Activated T-cell treated with anti-CD3 and anti-CD28 coated beads, Interleukin-2, amount 50 U/mL, for 1 hour (primary cell): ENCODE data around the gene ANXA11.
"Not testable (repeated sequence)": the region's sequence is repeated elsewhere in the genome, so short reads cannot be mapped to it uniquely, and the experiment has no call there.

ENCODE experiments used
- DNase-seq: peaks from one replicate; pipeline ENCODE4 v3.0.0-alpha.2; 2020

The ANXA11 gene

DNA sequence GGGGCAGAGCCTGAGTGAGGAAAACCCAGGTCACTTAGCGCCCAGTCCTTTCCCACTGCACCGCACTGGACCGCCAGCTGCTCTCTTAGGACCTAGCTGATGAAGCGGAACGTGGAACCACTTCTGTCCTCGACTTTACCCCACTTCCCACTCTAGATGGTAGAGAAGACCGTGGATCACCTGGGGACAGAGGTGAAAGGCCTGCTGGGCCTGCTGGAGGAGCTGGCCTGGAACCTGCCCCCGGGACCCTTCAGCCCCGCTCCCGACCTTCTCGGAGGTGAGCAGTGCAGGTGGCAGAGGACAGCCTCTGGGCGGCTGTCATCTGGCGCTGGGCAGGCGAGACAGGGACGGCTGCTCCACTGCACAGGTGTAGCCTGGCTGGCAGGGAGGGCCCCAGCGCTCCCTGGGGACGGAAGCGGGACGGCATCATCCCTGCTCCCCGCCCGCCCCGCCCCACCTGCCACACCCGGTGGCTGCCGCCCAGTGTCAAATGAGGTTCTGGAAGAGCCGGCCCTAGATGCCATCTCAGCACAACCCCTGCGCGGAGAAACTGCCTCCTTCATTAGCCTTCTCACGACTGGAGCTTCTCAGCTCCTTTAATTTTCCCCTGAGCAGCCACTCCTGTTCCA is 61.2 kb downstream of the ANXA11 start:
- peak; percentile 58 for DNase-seq

DNA sequence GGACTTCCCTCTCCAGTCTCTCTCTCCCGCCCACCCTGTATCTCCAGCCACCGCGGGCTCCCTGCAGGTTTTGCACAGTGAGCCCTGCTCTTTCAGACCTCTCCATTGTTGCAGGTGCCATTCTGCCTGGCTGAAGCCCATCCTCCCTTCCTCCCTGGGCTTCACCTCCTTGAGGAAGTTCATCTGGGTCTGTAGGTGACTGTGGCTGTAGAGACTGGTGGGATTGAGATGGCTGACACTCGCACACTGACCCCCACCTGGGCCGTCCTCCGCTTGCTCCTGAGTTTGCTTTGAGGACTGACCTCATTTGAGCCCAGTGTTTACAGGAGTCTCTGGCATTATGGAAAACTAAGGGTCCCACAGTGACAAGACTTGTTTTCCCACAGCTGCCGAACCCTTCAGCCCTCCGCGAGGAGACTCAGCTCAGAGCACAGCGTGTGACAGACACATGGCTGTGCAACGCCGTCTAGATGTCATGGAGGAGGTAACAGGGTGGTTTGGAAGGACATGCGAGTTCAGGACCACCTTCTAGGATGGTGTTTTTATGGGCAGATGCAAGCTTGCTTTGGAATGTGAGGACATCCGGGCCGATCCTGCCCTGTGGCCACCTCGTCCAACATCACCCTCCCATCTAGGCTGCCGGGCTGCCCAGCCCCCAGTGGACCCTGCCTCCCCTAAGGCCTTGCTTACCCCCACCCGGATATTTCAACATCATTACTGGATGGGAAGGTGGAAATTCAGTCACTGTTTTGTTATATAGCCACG is 63.5 kb downstream of the ANXA11 start:
- DNase-seq, result no peak

DNA sequence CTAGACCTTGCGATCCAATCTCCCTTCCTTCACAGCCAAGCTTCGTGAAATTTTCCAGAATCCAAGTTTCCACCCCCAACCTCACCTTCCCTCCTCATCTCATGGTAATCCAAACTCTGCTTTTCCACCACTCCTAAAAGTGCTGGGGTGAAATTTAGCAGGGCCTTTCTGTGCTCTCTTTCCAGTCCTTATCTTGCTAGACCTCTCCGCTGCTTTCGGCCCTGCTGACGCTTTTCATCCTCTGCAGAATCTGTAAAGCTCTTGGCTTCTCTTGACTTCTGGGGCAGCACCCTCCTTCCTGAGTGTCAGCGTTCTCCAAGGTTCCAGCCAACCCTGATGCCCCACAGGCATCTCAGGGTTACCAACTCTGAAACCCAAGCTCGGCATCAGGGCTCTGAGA is 65.1 kb downstream of the ANXA11 start:
- no peak for DNase-seq

DNA sequence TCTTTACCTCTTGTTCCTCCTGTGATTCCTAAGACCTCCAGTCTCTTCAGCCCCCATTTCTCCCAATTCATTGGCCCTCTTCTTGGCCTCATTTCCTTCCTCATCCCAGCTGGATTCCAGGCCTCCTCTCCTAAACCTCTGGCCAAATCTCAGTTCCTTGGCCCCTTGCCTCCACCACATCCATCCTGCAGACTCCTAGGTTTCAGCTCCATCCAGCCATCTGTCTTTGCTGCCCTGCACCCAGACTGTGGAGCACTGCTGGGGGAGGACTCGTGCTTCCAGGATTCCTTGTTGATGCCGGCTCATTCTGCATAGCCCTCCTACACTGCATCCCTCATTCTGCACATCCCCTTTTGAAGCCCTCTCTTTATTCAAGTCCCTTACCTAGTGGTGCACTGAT is 66.1 kb downstream of the ANXA11 start:
- DNase-seq, result no peak

DNA sequence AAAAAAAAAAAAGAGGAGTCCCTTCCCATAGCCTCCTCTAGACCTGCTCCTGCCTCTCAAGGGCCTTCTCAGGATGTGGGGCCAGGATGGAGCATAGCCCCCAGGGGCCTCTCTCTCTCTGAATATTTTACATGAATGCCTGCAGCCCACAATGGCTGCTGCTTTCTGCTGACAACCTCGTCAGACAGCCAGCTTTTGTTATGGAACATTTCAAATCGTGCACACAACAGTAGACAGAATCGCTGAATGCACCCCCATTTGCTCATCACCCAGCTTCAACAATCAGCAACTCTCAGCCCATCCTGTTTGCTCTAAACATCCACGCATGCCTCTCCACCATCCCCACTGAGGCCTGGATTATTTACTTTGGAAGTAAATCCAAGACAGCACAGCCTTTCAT is 67.4 kb downstream of the ANXA11 start:
- DNase-seq, result no peak

DNA sequence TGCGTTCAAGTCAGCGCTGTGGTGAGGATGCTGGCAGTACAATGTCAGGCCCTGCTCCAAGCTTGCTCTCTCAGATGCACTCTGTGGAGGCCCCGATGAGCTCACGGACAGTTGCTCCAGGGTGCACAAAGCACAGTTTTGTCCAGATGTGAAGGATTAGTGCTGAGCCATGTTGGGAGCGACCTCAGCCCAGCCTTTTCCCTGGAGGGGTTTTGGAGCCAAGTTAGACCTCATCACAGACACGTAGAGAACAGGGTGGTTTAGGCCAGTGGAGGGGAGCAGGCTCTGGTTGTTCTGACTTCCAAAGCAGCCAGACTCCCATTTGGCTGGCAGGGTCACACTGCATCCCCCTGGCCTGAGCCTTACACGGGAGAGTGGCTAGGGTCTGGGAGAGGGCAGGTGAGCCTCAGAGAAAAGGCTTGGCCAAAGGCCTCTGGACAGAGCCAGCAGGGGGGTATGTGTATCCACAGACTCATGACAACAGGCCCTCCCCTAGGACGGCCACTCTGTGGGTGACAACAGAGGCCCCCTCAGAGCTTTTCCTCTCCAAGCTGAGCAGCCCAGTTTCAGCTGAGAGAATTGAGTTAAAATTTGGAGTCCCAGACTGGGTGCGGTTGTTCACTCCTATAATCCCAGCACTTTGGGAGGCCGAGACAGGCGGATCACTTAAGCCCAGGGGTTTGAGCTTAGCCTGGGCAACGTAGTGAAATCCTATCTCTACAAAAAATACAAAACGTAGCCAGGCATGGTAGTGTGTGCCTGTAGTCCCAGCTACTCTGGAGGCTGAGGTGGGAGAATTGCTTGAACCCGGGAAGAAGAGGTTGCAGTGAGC is 68.1 kb downstream of the ANXA11 start:
- no peak for DNase-seq

DNA sequence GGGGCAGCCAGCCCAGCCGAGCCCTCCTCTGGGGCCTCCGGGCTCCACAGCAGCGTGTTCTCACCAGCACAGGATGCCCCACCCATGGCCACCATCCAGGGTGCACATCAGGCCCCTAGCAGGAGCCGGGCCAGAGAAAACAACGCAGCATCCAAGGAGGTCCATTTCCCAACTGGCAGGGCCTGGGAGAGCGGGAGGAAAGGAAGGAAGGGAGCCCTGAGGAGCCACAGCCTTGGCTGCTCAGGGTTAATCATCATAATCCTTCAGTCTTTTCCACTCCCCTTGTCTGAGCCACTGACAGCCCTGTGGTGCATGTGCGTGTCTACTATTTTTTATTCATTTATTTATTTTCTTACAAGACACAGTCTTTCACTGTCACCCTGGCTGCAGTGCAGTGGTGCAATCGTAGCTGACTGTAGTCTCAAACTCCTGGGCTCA is 69.2 kb downstream of the ANXA11 start:
- no peak for DNase-seq

DNA sequence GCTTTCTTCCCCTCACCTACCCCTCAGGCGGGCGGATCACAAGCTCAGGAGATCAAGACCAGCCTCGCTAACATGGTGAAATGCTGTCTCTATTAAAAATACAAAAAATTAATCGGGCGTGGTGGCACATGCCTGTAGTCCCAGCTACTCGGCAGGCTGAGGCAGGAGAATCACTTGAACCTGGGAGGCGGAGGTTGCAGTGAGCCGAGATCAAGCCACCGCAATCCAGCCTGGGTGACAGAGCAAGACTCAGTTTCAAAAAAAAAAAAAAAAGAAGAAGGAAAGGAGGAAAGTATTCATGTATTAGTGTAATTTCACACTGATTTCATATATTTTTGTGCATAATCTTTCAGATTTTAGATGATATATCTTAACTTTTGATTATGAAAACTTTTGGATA is 71.7 kb downstream of the ANXA11 start:
- DNase-seq, result not testable (repeated sequence)

DNA sequence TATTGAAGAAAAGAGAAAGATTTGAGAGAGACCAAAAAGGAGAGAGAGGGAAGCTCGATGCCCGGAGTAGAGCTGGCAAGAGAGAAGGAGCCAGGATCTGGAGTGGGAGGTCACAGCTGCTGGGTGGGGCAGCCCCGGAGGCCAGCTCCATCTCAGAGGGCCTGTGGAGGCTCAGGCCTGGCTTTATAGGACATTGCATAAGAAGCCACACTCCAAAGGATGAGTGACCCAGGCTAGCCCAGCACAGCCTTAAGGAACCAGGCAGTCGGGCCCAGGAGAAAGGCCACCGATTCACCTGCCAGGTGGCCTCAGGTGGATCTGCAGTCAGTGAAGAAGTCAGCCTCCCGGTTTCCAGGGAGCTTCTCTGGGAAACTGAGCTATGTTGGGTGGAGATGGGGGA is 72.1 kb downstream of the ANXA11 start:
- no peak for DNase-seq

DNA sequence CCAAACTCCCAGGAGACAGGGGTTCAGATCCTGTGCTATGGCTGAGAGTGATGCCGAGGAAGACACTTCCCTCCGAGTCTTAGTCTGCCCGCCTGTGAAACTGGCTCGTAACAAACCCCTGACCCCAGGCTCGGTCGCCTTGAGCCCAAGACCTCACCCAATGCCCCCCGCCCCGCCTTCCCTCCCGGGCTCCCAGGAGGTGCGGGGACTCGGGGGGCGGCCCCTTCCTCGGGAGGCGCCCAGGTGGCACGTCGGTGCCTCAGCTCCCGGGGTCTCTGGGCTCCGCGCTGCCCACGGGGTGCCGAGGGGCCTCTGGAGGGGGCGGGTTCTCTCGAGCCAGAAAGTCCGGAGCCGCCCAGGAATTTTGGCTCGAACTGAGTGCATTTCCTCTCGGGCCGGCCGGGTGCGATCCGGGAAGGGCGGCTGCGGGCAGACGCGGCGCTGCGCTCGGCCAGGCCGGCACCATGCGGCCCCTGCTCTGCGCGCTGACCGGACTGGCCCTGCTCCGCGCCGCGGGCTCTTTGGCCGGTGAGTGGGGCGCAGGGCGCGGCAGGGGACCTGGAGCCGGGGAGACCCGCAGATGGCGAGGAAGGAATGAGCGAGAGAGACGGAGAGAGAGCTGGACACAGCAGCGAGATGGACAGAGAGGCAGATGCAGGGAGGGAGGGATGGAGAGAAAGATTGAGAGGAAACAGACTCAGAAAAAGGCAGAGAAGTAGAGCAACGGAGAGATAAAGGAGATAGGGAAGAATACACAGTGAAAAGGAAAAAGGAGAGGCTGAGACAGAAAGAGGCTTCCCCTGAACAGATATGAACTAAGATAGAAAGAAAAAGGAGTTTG is 72.8 kb downstream of the ANXA11 start, which contains the start of gene PLAC9:
Gene PLAC9, plus strand, starts transcription at position 432 of the 841 bp plus-strand sequence. Its CDS starts 33 bp downstream, at position 465.
- DNase-seq, result no peak

DNA sequence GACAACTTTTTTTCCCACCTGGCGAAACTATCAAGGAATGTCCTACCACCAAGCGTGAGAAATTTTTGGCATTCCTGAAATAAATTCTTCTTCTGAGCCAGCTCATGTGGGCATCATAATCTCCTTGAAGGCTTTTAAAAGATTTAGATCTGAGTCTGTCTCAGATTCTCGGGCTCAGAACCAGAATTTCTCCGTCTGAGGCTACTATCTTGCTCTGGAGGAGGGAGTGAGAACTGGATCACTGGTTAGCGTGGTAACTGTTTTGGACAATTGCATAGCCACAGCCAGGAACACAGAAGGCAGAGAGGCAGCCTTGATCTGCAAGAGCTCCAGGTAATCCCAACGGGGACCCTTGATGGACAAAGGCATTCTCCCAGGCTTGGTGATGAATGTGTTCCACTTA is 73.8 kb downstream of the ANXA11 start:
- DNase-seq, result no peak

DNA sequence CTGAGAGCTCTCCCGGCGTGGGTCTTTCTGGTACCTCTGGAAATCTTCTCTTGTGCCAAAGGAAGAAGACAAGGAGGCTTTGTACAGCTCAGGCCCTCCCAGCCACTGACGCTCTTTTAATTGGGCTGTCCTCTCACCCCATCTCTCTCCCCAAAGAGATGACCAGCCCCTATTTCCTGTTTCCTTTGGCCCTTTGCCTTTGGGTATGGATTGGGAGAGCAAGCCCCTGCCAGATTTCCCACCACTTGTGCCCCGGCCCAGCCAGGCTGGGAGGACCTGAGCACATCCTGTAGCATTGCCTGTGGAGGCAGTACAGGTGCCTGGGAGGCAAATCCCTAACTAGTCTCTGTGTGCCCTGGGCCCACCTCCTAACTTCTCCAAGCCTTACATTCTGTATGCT is 78.5 kb downstream of the ANXA11 start:
- DNase-seq, result no peak

DNA sequence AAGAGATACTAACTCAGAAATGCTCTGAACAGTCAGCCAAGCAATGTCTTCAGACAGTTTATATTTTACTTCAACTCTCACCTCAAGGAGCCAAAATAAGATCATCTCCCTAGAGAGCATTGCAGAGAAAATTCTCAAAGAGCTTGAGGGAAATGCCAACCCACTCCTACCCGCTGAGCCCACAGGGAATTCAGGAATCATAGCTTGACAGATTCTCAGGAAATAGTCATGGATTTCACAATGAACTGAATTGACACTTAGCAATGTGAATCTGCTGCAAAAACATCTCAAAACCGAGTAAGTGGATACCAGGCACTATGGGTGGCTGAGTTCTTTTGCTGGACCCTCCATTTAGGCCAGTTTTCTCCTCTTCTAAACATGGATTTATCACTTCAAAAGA is 82.6 kb downstream of the ANXA11 start:
- DNase-seq, result no peak

DNA sequence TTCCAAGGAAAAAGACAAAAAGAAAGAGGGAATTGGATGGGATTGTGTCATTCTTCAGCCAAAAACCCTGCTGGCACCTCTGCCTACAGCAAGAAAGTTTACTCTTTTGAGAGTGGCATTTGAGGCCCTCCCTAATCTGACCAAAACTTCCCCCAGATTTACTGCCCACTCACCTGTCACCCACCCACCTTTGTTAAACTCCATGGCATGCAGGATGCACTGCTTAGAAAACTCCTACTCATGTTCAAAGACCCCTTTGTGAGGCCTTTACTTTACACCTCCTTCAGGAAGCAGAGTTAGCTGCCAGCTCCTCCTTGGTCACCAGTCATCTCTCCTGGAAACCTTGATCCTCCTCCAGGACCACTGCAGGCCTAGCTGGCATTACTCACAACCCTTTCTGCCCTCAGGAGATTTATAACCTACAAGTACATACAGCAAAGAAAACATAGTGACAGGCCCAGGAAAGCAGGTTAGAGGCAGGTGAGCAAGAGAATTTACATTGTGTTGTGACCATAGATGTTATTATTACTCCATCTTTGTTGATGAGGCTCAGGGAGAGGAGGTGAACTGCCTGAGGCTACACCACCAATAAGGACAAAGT is 83.1 kb downstream of the ANXA11 start:
- no peak for DNase-seq

DNA sequence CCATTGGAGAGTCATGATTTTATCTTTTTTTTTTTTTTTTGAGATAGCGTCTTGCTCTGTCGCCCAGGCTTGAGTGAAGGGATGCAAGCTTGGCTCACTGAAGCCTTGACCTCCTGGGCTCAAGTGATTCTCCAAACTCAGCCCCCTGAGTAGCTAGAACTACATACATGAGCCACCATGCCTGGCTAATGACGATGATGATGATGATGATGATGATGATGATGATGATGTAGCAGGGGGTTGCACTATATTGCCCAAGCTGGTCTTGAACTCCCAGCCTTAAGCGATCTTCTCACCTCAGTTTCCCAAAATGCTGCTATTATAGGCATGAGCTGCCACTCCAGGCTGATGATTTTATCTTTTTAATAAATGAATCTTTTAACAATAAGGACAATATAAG is 86.7 kb downstream of the ANXA11 start:
- no peak for DNase-seq

DNA sequence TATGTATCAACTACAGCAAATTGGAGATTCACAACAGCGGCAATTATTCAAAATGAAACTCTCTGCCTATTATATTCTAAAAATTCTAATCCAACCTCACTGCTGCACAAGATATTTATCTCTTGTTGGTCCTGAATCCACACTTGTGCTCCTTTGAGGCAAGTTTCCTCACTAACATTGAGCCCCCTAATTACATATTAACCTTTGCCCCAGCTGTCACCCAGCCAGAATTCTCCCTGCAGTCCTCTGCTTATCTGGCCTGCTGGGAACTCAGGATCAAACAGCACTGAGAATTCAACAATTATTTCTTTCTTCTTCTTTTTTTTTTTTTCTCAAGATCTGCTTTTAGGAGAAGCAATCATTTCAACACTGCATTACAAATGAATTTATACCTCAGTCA is 94.4 kb downstream of the ANXA11 start:
- no peak for DNase-seq

DNA sequence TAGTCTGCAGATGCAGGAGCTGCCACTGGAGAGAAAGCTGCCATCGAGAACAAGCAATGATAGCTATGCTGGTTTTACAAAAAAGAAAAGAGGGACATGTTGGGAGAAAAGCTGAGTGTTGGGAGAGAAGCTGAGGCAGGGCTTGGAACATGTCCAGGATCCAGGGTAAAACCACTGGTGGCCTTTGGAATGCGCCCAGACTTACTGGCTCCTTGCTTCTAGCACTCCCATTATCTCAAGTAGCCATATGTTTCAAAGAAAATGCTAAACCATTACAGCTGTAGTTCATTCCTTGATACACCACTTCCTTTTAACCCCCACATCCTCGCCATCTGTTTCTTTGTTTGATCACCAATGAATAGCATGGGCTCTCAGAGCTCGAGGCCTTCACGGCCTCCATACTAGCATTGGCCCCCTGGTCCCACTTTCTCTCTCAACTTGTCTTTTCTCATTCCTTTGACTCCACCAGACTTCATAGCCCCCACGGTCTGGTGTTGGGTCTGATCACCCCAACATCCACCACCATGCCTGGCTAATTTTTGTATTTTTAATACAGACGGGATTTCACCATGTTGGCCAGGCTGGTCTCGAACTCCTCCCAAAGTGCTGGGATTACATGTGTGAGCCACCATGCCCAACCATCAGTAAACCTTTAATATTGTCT is 96.6 kb downstream of the ANXA11 start:
- DNase-seq, result no peak

DNA sequence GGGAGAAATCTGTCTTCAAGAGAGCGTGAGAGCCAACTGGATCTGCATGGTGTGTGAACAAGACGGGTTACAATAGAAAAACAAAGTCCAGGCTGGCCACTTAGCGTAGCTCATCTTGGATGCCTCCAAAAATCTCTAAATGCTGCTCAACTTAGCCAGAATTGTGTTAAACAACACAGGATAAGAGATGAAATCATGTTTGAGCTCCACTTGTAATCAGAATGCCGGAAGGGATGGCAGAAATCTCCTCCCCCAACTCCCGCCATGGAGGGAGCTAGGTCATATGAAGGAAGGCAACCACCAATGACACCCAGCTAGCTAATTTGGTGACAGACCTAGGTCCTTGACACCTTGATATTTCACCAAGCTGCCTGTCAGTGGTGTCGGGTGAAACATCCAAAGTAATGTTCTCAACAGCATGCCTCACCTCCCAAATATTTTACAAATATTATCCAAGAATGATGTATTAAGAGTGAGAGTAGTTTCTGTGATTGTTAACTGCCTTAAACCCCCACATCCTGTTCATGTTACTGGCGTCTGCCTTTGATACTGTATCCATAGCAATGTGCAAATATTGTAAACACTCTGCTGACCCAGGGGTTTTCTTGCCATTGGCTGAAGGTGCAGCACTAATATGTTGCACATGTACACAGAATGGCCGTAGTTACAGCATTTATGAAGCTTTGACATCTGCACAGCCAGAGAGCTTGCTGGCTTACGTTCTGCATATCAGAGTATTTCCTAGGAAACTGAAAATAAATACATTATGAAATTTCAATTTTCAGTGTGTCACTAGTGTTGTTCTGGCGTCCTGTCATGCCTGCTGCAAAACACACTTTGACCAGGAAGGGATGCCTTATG is 101.0 kb downstream of the ANXA11 start:
- DNase-seq, result no peak
